Gastroesophageal sphincter (tissue), 3 donors: ENCODE measurements around the gene OSBPL1A.

Source experiments
- POLR2A ChIP-seq, 2 donors: fragments of 450-650 bp; IDR thresholded peaks; one replicate each; pipeline ENCODE4 v1.6.1; 2017; ENCODE audit warnings: antibody characterized with exemption in 2 of 2, mild to moderate bottlenecking in 2 of 2, moderate library complexity in 1 of 2
- TF ChIP-seq, protein P1 (sequence below), 4 experiments: fragments of 200-600 bp in 2 of 4; fragments of 450-650 bp in 2 of 4; sonication (generic) in 1 of 4; IDR thresholded peaks; one replicate each; pipeline ENCODE4 v1.5.1; 2017 to 2019; ENCODE audit warnings: antibody characterized with exemption in 4 of 4, mild to moderate bottlenecking in 2 of 4, moderate library complexity in 2 of 4

DNA sequence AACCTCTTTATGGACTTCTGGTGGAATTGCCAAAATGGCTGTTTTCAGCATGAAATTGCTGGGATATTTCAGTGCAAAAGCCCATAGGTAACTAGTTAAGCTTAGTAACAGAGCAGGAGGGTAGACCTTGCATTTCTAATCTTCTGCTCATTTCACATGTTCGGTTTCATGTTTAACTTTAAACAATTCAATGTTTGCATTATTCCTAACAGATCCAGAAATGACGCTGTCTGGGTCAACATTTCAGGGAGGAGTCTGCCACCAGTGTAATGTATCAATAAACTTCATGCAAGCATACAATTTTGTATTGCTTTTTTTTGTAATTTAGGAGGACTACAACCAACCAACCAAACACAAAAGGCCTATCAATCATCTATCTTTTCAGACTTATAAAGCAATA is 236.3 kb downstream of the OSBPL1A start:
- TF ChIP-seq, protein P1, sequence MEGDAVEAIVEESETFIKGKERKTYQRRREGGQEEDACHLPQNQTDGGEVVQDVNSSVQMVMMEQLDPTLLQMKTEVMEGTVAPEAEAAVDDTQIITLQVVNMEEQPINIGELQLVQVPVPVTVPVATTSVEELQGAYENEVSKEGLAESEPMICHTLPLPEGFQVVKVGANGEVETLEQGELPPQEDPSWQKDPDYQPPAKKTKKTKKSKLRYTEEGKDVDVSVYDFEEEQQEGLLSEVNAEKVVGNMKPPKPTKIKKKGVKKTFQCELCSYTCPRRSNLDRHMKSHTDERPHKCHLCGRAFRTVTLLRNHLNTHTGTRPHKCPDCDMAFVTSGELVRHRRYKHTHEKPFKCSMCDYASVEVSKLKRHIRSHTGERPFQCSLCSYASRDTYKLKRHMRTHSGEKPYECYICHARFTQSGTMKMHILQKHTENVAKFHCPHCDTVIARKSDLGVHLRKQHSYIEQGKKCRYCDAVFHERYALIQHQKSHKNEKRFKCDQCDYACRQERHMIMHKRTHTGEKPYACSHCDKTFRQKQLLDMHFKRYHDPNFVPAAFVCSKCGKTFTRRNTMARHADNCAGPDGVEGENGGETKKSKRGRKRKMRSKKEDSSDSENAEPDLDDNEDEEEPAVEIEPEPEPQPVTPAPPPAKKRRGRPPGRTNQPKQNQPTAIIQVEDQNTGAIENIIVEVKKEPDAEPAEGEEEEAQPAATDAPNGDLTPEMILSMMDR (IDR thresholded peaks at IDR 0.05), result no peak
- no peak for TF ChIP-seq POLR2A (IDR thresholded peaks at IDR 0.05)
